GM23248 (cell line): ENCODE data around the gene PDLIM5.

Experiments used
- EZH2 ChIP-seq: fragments of 200-600 bp; sonication (generic); IDR thresholded peaks from 2 replicates; pipeline ENCODE4 v1.6.1; 2018; ENCODE audit warnings: antibody characterized with exemption, mild to moderate bottlenecking; ENCODE audit not compliant: insufficient read depth, poor library complexity, severe bottlenecking
- EZH2phosphoT487 ChIP-seq: fragments of 200-600 bp; sonication (generic); IDR thresholded peaks from 2 replicates; pipeline ENCODE4 v1.6.1; 2018; ENCODE audit warnings: antibody characterized with exemption, moderate library complexity, mild to moderate bottlenecking, low read depth; ENCODE audit not compliant: insufficient read depth

DNA sequence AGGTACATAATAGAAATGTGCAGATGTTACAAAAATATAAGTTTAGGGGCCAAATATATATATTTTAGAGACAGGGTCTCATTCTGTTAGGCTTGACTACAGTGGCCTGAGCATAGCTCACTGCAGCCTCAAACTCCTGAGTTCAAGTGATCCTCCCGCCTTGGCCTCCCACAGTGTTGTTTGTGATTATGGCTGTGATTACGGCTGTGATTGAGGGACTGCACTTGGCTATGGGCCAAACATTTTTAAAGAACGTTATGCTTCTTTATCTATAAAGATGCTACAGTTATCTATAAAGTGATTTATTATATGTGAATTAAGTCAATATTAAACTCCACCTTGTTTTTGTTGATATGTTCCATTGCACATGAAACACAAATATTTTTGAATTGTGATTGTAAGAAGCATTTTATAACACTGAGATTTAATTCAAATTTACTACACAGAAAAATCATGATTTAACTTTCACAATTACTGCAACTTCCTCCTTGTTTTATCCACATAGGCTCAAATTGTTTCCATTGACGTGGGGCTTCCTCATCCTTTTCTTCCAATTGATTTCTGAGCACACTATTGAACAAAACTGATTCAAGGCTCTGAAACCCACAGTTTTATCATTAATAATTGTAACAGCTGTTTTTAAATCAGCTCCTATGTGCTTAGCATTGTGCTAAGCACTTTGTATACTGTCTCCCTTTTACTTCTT, 237.6 kb downstream of the PDLIM5 start:
- TF ChIP-seq EZH2phosphoT487 (no peak), EZH2 (no peak)
